GM19099 (cell line): ENCODE data around the gene LENG8.

ENCODE experiments used
- POLR2A ChIP-seq: IDR thresholded peaks from 3 replicates; pipeline ENCODE4 v1.6.1; 2011; ENCODE audit warnings: low read depth; ENCODE audit not compliant: insufficient read length; ENCODE audit errors: extremely low read depth

Gene LENG8

DNA sequence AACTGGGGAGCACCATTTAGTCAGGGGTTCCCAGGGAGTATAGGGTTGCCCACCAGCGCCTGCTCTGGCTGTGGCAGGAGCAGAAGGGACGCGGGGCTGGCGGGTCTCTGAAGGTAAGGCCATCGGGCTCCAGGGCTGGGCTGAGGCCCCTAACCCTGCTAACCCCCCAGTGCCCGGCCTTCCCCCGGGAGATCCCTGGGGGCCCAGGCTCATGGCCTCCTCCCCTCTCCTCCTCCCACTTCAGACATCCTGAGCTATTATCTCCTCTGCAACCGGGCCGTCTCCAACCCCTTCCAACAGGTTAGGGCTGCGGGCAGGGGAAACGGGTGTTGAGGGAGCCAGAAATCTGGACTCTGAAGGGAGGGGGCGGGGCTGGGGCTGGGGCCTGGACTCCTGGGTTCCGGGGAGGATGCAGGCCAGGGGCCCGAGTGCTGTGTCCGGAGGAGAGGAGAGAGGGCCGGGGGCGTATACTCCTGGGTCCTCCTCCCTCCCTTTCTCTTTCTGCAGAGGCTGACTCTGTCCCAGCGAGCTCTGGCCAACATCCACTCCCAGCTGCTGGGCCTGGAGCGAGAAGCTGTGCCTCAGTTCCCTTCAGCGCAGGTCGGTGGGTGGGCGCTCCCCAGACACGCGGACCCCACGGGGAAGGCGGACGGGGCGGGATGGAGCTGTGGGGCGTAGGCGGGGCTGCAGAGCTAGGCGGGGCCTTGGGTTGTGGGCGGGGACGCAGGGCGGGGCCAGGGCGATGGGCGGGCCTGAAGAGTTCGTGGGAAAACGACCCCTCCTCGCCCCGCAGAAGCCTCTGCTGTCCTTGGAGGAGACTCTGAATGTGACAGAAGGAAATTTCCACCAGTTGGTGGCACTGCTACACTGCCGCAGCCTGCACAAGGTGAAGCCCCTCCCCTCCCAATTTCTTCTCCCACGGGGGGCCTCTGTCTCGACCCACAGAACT lies 18.4 kb upstream of the LENG8 start:
- no peak for TF ChIP-seq POLR2A

DNA sequence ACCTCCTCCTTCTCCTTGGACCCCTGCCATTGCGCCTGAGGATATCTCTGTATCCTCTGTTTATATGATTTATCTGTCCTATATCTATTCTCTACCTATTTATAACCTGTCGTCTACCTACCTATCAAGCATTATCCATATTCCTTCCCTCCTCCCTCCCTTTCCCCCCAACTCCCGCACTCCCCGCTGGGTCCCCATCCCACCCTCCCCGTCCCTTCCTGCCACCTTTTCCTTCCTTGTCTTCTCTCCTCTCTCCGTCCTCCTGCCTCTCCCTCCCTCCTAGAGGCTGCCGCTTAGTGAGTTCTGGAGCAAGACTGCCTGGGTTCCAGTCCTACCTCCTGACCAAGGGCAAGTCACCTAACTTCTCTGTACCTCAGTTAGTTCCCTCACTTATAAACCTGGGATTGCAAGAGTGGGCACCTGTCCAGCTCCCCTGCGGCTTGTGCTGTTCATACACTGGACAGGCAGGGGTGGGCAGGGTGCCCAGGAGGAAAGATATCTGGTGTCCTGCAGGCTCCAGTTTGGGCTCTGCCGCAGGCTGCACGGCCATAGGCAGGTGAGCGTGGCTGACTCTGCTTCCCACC lies 17.7 kb upstream of the LENG8 start:
- no peak for TF ChIP-seq POLR2A

DNA sequence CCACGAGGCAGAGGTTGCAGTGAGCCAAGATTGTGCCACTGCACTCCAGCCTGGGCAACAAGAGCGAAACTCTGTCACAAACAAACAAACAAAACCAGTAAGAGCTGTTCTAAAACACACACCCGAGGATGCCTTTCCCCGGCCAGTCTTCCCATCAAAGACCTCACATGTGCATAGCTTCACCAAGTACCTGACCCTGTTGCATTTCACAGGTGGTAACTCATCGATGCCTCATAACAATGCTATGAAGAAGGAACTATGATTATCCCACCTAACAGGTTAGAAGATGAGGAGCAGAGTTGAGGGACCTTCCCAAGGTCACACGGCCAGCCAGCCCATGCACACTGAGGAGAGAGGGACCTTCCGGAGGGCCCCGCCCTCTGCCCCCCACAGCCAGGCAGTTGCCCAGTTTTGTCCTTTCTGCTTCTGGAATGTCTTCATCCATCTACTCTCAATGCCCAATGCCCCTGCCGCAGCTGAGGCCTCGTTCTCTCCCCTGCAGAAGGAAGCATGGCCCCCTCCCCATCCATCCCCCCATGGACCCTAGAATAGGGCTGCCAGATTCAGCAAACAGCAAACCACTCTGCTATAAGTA lies 16.8 kb upstream of the LENG8 start:
- no peak for TF ChIP-seq POLR2A

DNA sequence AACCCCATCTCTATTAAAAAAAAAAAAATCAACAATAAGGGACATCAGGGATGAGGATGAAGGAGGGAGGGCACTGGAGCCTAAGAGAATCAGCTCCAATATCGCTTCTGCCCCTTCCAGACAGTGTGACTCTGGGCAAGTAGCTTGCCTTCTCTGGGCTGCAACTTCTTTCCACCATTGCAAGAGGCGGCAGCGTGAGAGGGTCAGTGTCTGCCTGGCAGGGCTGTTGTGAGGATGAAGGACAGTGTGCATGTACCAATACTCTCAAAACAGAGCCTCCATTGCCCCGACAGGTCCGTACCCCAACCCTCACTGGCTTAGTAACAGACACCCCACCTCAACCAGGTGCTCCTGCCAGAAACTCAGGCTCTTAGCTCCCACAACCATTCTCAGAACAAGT lies 15.3 kb upstream of the LENG8 start:
- no peak for TF ChIP-seq POLR2A

DNA sequence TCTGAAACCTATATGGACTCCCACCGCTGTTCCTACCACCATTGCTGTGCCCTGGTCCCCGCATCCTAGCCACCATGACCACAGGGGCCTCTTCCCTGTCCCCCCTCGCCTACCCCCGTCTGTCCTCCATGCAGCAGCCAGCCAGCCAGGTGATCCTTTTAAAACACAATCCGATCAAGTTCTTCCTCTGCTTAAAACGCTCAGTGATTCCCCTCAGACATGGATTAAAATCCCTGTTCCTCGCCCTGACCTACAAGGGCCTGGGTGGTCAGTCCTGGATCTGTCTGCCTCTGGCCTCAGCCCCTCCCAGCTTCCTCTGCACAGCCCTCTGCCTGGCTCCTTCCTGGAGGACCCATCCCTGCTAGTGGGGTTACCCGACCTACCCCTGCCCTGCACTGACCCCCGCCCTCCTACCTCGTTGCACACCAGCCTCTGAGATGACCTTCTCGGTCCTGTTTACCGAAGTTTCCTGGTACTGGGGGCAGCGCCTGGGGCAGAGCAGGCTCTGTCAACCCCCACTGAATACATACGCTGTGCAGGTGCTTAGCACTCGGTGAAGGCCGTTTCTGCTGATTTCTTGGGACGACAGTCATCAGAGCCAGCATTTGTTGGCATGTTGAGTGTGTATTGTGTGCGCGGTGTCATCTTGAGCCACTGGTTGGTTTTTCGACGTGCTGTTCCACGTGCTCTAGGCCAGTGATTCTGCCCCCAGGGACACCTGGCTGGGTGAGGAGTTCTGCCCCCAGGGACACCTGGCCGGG lies 14.7 kb upstream of the LENG8 start:
- no peak for TF ChIP-seq POLR2A

DNA sequence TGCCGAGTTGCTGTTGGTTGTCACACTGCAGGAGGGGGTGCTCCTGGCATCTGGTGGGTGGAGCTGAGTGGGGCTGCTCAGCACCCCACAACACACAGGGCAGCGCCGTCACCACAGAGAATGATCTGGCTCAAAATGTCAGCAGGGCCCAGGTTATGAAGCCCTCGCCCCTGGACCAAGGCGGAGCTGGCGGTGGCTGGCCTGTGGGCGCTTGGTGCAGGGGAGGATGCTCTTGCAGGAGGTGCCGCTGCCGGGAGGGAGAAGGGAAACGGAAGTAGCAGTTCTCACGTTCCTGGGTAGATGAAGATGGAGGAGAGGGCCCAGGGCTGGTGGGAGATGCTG lies 14.2 kb upstream of the LENG8 start:
- no peak for TF ChIP-seq POLR2A

DNA sequence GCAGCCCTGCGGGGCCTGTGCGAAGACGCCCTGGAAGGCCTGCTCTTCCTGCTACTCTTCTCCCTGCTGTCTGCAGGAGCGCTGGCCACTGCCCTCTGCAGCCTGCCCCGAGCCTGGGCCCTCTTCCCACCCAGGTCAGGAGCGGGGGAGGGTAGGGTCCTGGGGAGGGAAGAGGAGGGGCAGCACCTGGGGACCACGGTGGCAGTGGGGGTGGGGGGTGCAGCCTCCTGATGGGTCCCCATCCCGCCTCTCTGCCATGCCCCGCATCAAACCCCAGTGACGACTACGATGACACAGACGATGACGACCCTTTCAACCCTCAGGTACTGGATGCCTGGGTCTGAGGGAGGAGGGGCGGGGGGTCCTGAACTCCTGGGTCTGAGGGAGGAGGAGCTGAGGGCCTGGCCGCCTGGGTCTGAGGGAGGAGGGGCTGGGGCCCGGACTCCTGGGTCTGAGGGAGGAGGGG lies 13.4 kb upstream of the LENG8 start:
- no peak for TF ChIP-seq POLR2A

DNA sequence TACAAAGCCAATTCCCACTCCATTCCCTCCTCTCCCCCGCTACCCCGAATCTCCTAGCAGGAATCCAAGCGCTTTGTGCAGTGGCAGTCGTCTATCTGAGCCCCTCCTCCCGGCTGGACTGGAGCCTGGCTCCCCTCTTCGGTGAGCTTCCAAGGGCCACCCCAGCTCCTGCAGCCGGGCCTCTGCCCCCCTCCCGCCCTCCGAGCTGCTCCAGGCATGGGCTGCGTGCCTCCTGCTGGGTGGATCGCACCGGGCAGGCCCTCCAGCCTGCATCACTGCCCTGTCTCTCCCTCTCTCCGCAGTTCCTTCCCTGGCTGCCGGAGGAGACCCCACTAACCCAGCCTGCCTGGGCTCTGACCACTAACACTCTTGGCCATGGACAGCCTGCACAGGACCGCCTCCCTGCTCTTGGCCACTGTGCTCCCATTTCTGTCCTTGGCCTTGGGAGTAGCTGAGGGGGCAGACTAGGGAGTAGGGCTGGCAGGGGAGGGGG lies 12.9 kb upstream of the LENG8 start:
- no peak for TF ChIP-seq POLR2A

DNA sequence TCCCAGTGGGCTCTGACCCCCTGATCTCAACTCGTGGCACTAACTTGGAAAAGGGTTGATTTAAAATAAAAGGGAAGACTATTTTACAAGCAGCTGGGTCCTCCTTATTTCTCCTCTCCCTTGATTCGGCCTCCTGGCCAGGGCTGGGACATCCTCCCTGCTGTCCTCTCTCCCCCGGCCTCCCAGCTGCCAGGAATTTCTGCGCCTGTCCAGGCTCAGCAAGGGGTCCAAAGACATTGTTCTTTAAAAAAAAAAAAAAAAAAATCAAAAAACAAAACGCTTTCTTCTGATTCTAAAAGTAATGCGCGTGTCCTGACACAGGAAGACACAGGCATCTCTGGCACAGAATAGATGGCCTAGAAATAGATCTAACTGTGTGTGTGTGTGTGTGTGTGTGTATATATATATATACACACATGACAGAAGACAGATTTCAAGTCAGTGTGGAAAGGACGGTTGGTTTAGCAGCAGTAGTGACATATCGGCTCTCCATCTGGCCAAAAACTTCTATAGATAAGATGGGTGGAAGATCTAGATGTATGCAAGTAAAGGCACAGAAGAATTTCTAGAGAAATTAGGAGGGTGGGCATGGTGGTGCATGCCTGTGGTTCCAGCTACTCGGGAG lies 12.3 kb upstream of the LENG8 start:
- TF ChIP-seq POLR2A: no peak

DNA sequence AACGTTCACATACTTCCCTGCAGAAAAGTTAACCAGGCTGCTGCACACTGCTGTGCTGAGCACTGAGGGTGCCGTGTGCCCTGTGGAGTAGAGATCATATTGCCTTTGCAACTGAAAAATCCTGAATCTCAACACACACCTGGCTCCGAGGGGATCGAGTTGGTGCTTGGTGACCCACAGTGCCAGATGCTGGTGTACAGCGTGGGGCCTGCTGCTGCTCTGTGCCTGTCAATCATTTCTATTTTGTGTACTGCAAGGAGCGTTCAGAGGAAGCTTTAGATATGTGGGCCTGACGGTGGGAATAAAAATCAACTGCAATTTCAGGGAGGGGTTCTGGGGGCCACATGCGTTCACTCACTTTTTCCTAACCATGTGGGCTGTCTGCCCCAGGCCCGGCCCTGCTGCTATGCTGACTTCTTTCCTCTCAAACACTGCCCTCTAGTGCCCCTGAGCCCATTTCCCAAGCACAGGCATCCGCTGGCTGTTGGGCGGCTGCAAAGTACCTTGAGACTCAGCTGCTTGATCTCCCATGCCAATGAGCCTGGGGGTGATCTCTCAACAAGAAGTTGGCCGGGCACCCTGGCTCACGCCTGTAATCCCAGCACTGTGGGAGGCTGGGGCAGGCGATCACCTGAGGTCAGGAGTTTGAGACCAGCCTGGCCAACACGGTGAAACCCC lies 9.7 kb upstream of the LENG8 start:
- no peak for TF ChIP-seq POLR2A

DNA sequence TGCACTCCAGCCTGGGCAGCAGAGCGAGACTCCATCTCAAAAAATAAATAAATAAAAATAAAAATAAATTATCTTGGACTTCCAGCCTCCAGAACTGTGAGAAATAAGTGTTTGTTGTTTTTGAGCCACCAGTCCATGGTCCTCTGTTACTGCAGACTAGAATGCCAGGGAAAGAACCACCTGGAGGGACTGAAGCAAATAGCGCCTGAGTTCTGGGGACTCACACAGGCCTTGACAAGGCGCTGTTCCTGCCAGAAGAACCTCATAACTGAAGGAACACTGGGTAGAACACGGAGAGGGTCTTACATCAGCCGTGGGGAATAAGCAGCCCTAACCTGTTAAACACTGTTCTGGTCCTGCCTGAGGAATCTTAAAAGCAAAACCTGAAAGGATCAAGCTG lies 8.4 kb upstream of the LENG8 start:
- TF ChIP-seq POLR2A: no peak

DNA sequence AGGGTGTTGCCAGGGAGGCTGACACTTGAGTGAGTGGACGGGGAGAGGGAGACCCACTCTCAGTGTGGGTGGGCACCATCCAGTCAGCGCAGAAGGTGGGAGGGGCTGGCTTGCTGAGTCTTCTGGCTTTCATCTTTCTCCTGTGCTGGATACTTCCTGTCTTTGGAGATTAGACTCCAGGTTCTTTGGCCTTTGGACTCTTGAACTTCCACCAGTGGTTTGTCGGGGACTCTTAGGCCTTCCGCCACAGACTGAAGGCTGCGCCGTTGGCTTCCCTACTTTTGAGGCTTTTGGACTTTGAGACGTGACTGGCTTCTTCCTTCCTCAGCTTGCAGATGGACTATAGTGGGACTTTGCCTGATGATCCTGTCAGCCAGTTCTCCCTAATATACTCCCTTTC lies 4.3 kb upstream of the LENG8 start:
- no peak for TF ChIP-seq POLR2A

DNA sequence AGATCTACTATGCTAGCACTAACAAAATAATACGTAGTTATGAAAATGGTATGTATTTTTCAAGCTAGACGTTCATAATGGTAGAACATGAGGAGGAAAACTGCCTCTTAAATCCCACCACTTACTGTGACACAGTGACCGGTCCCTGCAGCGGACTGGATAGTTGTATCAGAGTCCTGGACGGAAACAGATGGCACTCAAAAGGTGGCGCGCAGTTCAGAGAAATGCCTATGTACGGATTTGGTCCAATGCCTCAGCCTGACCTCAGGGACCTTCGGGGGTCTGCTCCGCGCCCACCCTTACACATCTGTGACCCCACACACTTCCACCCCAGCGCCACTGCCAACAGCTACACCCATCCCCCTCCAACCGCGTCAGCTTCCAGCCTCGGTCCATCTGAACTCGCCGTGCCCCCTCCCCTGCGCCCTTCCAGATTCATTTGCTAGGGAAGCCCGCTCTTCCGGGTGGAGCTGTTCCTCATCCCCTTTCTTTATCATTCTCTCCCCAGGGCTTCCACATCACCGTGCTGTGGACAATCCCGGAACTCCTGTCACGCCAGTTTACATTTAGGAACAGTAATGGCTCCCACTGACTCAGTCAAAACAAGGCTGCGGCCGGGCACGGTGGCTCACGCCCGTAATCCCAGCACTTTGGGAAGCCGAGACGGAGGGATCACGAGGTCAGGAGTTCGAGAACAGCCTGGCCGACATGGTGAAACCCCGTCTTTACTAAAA lies 792 bp upstream of the LENG8 start:
- TF ChIP-seq POLR2A: no peak
